ACHN (cell line): ENCODE measurements around the gene ITPRIPL2.

Source experiments
- DNase-seq: peaks from one replicate; pipeline ENCODE4 v3.0.0-alpha.2; 2015
- in situ Hi-C: cut with HindIII; loops from 2 replicates; pipeline ENCODE4 v1.10.0; 2017; ENCODE audit warnings: low sequenced_read_pairs, low pct_ligation_motif_present, low pct_unique_long_range_greater_than_20kb

Gene ITPRIPL2

GRCh38 chr16:19135201-19135842 is 21.6 kb downstream of the ITPRIPL2 start:
- in situ Hi-C loops = no loop called here
- no peak for DNase-seq

DNA sequence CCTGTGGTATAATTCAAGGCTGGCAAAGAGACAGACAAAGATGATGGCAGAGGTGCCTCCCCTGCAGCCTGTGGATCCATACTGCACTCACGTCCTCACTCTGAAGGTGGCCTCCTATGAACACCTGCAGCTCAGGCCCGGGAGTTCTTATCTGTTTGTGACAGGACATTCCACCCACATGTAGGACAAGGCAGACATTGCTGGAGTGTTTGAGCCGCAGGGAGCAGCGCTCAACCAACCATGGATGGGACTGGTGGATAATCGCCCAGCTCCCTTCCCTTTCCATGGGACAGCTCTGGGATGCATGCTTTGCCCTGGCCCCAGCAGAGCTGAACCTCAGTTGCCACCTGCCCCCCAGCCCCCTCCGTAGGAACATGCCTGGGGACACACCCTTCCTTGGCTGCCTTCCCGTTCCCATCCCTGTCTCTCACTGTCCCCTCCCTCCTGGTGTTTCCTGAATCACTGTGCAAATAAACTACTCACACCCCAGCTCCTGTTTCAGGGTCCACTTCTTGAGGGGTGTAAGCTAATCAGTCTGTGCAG is 22.2 kb downstream of the ITPRIPL2 start:
- in situ Hi-C loops = no loop called here
- DNase-seq = no peak

DNA sequence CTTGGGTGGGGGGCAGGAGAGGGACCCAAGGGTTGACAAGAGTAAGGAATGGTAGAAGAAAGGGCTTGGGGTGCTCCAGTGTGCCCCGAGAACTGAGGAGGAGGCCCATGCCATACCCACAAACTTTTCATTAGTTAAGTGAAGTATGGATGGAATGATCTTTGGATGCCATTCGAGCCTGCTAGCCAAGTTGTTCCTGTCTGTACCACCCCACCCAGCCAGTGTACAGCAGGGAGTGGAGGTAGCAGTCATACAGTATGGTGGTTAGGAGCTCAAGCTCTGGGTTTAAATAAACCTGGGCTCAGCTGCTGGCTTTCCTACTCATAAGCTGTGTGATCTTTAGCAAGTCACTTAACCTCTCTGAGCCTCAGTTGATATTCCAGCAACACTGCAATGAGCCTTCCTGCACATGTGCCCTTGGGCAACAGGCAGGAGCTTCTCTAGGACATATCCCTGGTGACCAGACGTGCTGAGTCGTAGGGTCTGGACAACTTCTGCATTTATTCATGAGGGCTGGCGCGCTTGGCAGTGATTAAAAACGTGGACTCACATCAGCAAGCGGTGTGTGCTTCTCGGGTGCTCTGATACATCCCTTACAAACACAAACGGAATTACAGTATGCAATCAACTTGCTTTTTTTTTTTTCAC is 22.9 kb downstream of the ITPRIPL2 start:
- no peak for DNase-seq
- in situ Hi-C loops = no loop called here

- in situ Hi-C loops = no loop called here
- no peak for DNase-seq
These were observed 23.7 kb downstream of the ITPRIPL2 start for GRCh38 chr16:19137201-19138128.

DNA sequence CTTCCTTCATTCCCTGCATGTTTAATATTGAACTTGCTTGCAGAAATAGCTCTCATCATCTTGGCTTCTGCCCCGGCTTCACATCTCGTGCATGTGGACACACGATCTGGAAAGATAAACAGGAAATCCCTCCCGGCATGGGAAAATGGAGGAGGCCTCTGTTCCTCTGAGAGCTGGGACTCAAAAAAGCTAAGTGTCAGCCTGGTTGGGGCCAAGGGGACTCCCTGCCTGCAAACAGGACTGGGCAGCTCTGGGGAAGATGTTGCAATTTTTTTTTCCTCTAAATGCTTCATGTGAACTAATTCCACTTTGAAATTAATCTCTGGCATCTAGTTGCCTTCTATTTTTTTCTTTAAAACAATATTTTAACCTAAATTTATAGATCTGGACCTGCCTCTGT is 24.8 kb downstream of the ITPRIPL2 start:
- DNase-seq = no peak
- in situ Hi-C loops = no loop called here

- DNase-seq = no peak
- in situ Hi-C loops = no loop called here
These were observed 25.8 kb downstream of the ITPRIPL2 start for GRCh38 chr16:19139436-19140091.

DNA sequence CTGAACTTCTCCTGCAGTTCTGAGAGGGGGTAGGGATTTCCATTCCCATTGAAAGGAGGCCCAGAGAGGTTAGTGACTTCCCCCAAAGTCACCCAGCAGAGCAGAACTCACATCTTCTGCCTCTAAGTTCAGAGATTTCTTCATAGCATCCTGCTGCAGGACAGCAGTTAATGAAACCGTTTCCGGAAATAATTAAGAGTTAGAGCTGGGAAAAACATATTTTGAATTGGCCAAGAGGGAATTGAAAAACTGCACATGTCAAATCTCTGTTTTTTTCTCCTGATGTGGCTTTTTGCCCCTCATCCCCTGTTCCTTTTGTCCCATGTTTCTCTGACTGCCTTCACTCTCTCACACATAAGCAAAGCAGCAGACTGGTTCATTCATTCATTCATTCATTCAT is 26.6 kb downstream of the ITPRIPL2 start:
- in situ Hi-C loops = no loop called here
- DNase-seq = no peak

DNA sequence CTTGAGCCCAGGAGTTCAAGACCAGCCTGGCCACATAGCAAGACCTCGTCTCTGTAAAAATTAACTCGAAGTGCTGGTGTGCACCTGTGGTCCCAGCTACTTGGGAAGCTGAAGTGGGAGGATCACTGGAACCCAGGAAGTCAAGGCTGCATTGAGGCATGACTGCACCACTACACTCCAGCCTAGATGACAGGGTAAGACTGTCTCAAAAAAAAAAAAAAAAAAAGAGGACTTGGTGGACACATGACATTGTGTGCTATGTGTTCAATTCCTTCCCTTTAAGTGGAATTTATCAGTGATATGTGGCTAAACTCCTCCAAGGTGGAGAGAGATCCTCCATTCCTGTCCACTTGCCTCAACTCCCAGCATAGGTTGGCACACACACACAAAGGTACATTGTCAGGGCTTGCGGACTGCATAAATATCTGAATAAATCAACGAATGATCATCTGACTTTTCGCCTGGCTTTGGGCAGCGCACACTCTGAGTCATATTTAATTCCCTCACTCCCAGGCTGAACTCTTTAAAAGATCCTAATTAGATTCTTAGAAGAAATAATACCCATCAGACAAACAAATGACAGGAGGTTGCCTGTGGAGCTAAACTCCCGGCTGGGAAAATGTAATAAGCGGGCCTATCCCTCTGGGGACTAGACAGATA is 29.3 kb downstream of the ITPRIPL2 start:
- in situ Hi-C loops = no loop called here
- DNase-seq = no peak

- in situ Hi-C loops = no loop called here
- no peak for DNase-seq
These were observed 29.8 kb downstream of the ITPRIPL2 start for GRCh38 chr16:19143599-19143956.

DNA sequence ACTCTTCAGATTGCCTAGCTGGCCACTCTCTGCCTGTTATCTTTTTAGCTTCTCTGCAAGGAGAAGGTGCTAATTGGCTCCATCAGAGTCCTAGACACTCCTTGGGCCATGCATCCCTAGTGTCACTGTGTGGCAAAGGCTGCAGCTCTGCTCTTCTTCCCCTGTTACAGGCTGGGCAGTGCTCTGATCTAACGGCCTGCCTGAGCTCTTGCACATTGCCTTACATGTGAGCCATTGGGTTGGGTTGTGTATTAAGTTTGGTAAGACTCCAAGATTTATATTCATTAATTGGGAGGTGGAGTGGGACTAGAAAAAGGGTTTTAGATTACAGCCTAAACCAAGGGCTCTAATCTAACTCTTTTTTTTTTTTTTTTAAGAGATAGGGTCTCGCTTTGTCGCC is 31.2 kb downstream of the ITPRIPL2 start:
- in situ Hi-C loops = no loop called here
- DNase-seq = no peak

DNA sequence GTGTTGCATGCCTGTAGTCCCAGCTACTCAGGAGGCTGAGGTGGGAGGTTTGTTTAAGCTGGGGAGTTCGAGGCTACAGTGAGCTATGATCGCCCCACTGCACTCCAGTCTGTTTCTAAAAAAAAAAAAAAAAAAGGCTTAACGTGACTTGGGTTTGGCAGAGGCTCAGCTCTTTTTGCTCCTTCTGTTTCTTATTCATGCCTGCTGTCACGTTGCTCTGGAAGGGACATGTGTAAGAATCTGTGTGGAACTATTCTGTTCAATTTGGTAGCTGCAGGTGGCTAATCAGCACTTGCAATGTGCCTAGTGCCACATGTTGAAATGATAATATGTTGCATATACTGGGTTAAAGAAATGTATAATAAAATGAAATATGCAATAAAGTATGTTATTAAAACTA is 33.4 kb downstream of the ITPRIPL2 start:
- no peak for DNase-seq

DNA sequence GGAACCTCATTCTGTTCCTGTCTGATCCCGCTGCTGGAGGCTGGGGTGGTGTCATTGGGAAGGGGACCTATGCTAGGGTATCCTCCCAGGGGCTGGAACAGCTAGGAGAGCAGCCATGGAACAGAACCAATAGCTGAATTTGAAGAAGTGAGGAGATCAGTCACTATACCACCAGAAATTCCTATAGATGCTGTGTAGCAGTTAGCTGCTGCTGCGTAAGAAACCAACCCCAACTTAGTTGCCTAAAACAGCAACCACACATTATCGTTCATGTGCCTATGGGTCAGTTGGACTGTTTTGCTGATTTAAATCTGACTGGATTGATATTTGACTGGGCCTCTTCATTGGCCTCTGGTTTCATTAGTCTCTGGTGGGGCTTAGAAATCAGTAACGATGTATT is 33.9 kb downstream of the ITPRIPL2 start:
- DNase-seq = no peak
- in situ Hi-C loops = no loop called here

More for the DNA sequence above, 33.4 kb downstream of the ITPRIPL2 start:
- in situ Hi-C loops = no loop called here

DNA sequence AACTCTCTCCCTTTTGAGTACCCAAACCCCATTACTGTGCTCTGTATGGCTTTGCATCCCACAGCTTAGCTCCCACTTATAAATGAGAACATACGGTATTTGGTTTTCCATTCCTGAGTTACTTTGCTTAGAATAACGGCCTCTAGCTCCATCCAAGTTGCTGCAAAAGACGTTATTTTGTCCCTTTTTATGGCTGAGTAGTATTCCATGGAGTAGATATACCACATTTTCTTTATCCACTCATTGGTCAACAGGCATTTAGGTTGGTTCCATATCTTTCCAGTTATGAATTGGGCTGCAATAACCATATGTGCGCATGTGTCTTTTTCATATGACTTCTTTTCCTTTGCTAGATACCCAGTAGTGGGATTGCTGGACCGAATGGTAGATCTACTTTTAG is 34.4 kb downstream of the ITPRIPL2 start:
- in situ Hi-C loops = no loop called here
- no peak for DNase-seq

DNA sequence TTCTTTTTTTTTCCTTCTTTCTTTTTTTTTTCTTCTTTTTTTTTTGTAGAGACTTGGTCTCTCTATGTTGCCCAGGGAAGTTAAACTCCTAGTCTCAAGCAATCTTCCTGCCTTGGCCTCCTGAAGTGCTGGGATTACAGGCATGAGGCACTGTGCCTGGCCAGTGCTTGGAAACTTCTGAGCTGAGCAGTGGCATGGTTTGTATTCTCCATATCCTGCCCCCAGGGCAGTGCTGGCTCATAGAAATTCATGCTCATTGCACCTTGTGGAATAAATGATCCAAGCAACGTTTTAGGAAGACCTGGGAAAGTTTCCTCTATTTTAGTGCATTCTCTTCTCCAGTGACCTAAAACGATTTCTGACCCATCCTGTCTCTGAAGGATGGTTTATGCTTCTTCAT is 37.5 kb downstream of the ITPRIPL2 start:
- no peak for DNase-seq
- in situ Hi-C loops = no loop called here

GRCh38 chr16:19152042-19152441 is 38.3 kb downstream of the ITPRIPL2 start:
- no peak for DNase-seq
- in situ Hi-C loops = no loop called here

GRCh38 chr16:19153876-19154275 is 40.1 kb downstream of the ITPRIPL2 start:
- in situ Hi-C loops = no loop called here
- DNase-seq = no peak

DNA sequence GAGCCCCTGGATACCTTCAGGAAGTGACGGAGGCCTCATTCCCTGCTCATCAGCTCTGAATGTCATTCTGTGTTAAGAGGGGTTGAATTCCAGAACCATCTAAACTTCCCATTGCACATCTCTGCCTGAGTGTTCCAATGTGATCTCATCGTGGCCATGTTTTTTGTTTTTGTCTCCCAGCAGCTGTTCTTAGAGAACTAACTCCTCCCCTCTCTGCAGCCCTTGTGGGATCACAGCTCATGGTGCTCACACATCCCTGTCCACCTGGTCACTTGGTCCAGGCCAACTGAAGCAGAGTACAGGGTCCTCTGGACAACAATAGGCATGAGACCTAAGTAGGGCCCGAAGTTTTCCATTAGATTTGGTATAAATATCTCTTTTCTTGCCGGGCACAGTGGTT is 48.3 kb downstream of the ITPRIPL2 start:
- DNase-seq = no peak
- in situ Hi-C loops = no loop called here

- DNase-seq = no peak
- in situ Hi-C loops = no loop called here
These were observed 49.5 kb downstream of the ITPRIPL2 start for GRCh38 chr16:19163215-19163614.
